HEK293 (cell line): ENCODE data around the gene KRTAP10-7.
"Not testable (repeated sequence)": the region's sequence is repeated elsewhere in the genome, so short reads cannot be mapped to it uniquely, and the experiment has no call there.

Experiments
- CTCF ChIA-PET: fragments of 350-600 bp; formaldehyde crosslinking; extraction: SDS; loops from one replicate; lab custom pipeline; 2021; ENCODE audit warnings: antibody characterized with exemption; lab: Yijun Ruan, JAX
- POLR2A ChIA-PET: fragments of 300-600 bp; formaldehyde crosslinking; extraction: SDS; loops from one replicate; lab custom pipeline; 2020; ENCODE audit warnings: antibody characterized with exemption, inconsistent platforms; lab: Yijun Ruan, JAX
- H3K27ac ChIP-seq: fragments of 200-500 bp; sonication (Bioruptor generic); 2 replicates; pipeline ENCODE4 v1.5.1; 2014; ENCODE audit warnings: low read depth, low read length, control low read depth, inconsistent platforms; ENCODE audit errors: extremely low read depth
- H3K36me3 ChIP-seq, 2 experiments: fragments of 200-500 bp in 1 of 2; sonication (Bioruptor generic) in 1 of 2; 1 replicate in 1 of 2; 2 replicates in 1 of 2; pipeline ENCODE4 v1.5.1; 2014 to 2017; ENCODE audit warnings: inconsistent platforms in 2 of 2, low read length in 2 of 2; ENCODE audit not compliant: control insufficient read depth in 2 of 2, insufficient read depth in 1 of 2
- H3K4me1 ChIP-seq: fragments of 200-500 bp; sonication (Bioruptor generic); 2 replicates; pipeline ENCODE4 v1.5.1; 2014; ENCODE audit warnings: mild to moderate bottlenecking, low read length, inconsistent platforms; ENCODE audit not compliant: control insufficient read depth, insufficient read depth
- H3K4me3 ChIP-seq: 2 replicates; pipeline ENCODE4 v1.5.1; 2011; ENCODE audit warnings: low read depth, mild to moderate bottlenecking, control low read depth, low read length, moderate library complexity
- H3K9me3 ChIP-seq: fragments of 200-500 bp; sonication (Bioruptor generic); 2 replicates; pipeline ENCODE4 v1.5.1; 2014; ENCODE audit warnings: low read depth, low read length, inconsistent platforms; ENCODE audit not compliant: control insufficient read depth, insufficient read depth
- GLIS1 ChIP-seq: fragments of 450-650 bp; formaldehyde crosslinking; IDR thresholded peaks from 2 replicates; pipeline ENCODE4 v1.5.1; 2016; ENCODE audit warnings: missing biosample characterization, missing genetic modification characterization
- ZNF146 ChIP-seq: fragments of 450-650 bp; formaldehyde crosslinking; IDR thresholded peaks from 2 replicates; pipeline ENCODE4 v1.5.1; 2016; ENCODE audit warnings: missing biosample characterization, missing genetic modification characterization
- ZNF16 ChIP-seq: fragments of 450-650 bp; formaldehyde crosslinking; IDR thresholded peaks from 2 replicates; pipeline ENCODE4 v1.5.1; 2016; ENCODE audit warnings: low read depth, missing biosample characterization, missing genetic modification characterization
- ZNF311 ChIP-seq: fragments of 450-650 bp; formaldehyde crosslinking; IDR thresholded peaks from 2 replicates; pipeline ENCODE4 v1.5.1; 2017; ENCODE audit warnings: missing biosample characterization, missing genetic modification characterization, borderline replicate concordance
- ZNF366 ChIP-seq: fragments of 450-650 bp; formaldehyde crosslinking; conservative IDR thresholded peaks from 2 replicates; pipeline ENCODE4 v1.5.1; 2016; ENCODE audit warnings: missing biosample characterization, missing genetic modification characterization
- ZNF426 ChIP-seq: fragments of 450-650 bp; formaldehyde crosslinking; IDR thresholded peaks from 2 replicates; pipeline ENCODE4 v1.5.1; 2017; ENCODE audit warnings: missing biosample characterization, missing genetic modification characterization, mild to moderate bottlenecking, inconsistent platforms, moderate library complexity
- ZNF571 ChIP-seq: fragments of 450-650 bp; formaldehyde crosslinking; IDR thresholded peaks from 2 replicates; pipeline ENCODE4 v1.5.0; 2017; ENCODE audit warnings: missing biosample characterization, missing genetic modification characterization
- ZNF707 ChIP-seq: fragments of 450-650 bp; formaldehyde crosslinking; IDR thresholded peaks from 2 replicates; pipeline ENCODE4 v1.5.1; 2016; ENCODE audit warnings: missing biosample characterization, missing genetic modification characterization
- ZSCAN23 ChIP-seq: fragments of 450-650 bp; formaldehyde crosslinking; IDR thresholded peaks from 2 replicates; pipeline ENCODE4 v1.5.1; 2016; ENCODE audit warnings: missing biosample characterization, missing genetic modification characterization
- TF ChIP-seq, protein P1 (sequence below): fragments of 450-650 bp; formaldehyde crosslinking; IDR thresholded peaks from 2 replicates; pipeline ENCODE4 v1.5.1; 2016; ENCODE audit warnings: missing biosample characterization, missing genetic modification characterization
- TF ChIP-seq, protein P2 (sequence below): fragments of 450-650 bp; formaldehyde crosslinking; IDR thresholded peaks from 2 replicates; pipeline ENCODE4 v1.5.1; 2016; ENCODE audit warnings: missing biosample characterization, missing genetic modification characterization

KRTAP10-7 gene

DNA sequence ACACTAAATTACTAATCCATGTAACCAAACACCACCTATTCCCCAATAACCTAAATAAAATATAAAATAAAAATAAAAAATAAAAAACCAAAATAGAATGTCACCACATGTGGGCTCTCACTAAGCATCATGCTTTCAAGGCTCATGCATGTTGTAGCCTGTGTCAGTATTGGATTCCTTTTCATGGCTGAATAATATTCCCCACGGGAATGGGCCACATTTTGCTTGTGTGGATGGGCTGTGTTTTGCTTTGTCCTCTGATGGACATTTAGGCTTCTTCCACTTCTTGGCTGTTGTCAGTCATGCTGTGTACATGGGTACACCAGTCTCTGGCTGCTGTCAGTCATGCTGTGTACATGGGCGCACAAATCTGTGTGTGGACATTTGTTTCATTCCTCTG lies 11.3 kb upstream of the KRTAP10-7 start:
- CTCF ChIA-PET: no interaction called here

DNA sequence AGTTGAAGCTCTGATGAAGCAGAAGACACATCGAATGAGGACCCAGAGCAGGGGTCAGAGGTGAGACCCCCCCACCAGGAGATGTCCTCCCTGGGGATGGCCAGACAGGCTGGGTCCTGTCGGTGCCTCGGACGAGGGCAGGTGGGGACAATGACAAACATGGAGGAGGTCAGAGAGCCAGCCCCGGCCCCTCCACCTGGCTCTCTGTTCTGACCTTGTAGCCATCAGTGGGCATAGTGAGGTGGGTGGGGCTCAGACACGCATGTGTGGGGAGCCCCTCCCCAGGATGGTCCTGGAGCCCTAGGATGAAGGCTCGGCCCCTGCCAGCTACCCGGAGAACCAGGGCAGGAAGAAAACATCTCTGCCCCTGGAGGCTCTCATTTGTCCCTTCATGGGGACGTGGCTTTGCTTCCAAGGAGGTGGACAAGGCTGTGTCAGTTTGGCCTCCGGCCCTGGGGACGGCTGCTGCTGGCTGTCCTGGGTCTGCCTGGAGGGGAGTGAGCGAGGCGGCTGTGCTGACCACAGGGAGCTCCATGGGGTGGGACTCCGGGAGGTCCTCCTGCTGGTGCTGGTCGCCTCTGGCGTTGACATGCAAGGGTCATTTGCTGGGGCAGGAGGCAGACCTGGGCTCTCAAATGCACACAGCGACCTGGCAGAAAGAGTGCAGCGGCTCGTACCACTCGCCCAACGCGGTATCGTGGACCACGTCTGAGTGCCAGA lies 10.7 kb upstream of the KRTAP10-7 start:
- TF ChIP-seq ZNF16 (tag by site-specific recombination) (no peak), GLIS1 (tag by site-specific recombination) (0 out of 2 replicates have a peak, but pooled peaks have one; percentile 11)
- TF ChIP-seq, protein P1, sequence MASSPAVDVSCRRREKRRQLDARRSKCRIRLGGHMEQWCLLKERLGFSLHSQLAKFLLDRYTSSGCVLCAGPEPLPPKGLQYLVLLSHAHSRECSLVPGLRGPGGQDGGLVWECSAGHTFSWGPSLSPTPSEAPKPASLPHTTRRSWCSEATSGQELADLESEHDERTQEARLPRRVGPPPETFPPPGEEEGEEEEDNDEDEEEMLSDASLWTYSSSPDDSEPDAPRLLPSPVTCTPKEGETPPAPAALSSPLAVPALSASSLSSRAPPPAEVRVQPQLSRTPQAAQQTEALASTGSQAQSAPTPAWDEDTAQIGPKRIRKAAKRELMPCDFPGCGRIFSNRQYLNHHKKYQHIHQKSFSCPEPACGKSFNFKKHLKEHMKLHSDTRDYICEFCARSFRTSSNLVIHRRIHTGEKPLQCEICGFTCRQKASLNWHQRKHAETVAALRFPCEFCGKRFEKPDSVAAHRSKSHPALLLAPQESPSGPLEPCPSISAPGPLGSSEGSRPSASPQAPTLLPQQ (tag by site-specific recombination): no peak
- no peak overlapping the region for H3K27ac ChIP-seq
- ChIA-PET POLR2A (no interaction called here), CTCF (no interaction called here)
- no peak overlapping the region for H3K4me3 ChIP-seq
- peaks cover 2% of the 10 kb centered on the region; the same call in 1 of the 2 replicates for H3K9me3 ChIP-seq
- no peaks in the 10 kb centered on the region for H3K36me3 ChIP-seq
- H3K4me1 ChIP-seq: no peaks in the 10 kb centered on the region

More for the DNA sequence above, 11.3 kb upstream of the KRTAP10-7 start:
- H3K9me3 ChIP-seq: peaks cover 2% of the 10 kb centered on the region; the same call in 1 of the 2 replicates
- TF ChIP-seq ZNF707 (tag by site-specific recombination) (no peak), ZNF146 (tag by site-specific recombination) (peak; percentile 91)
- TF ChIP-seq, all 188 proteins: peak for 1
- no peaks in the 10 kb centered on the region for H3K36me3 ChIP-seq
- H3K4me1 ChIP-seq: no peaks in the 10 kb centered on the region
- no peak overlapping the region for H3K27ac ChIP-seq
- H3K4me3 ChIP-seq: no peak overlapping the region
- POLR2A ChIA-PET: no interaction called here

DNA sequence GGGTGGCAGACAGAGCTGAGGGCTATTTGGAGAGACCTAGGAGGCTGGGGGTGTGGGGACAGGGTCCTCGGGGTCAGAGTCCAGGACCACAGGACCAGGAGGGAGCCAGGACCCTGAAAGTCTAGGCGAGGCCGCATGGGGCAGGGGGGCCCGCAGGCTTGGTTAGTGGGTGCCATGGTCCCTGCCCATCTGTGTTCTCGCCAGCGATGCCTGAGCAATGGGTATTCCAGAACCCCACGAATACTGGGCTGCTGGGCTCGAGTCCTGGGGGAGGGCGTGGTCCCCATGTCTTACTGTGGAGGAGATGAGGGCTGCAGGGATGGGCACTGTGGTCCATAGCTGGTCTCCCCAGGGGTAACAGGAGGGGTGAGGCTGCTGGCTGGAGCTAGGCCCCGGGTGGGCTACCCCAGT lies 10.1 kb upstream of the KRTAP10-7 start:
- Histone ChIP-seq H3K9me3 (0 out of 2 replicates have a peak, but pooled peaks cover under 1% of the 10 kb centered on the region), H3K4me3 (no peak overlapping the region), H3K4me1 (no peaks in the 10 kb centered on the region), H3K27ac (no peak overlapping the region), H3K36me3 (no peaks in the 10 kb centered on the region)
- POLR2A ChIA-PET: no interaction called here
- CTCF ChIA-PET: no interaction called here
- TF ChIP-seq, protein P2, sequence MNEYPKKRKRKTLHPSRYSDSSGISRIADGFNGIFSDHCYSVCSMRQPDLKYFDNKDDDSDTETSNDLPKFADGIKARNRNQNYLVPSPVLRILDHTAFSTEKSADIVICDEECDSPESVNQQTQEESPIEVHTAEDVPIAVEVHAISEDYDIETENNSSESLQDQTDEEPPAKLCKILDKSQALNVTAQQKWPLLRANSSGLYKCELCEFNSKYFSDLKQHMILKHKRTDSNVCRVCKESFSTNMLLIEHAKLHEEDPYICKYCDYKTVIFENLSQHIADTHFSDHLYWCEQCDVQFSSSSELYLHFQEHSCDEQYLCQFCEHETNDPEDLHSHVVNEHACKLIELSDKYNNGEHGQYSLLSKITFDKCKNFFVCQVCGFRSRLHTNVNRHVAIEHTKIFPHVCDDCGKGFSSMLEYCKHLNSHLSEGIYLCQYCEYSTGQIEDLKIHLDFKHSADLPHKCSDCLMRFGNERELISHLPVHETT (tag by site-specific recombination): no peak
- TF ChIP-seq ZNF311 (no peak), ZNF426 (no peak), ZSCAN23 (no peak), ZNF571 (tag by site-specific recombination) (no peak), ZNF366 (tag by site-specific recombination) (no peak)

DNA sequence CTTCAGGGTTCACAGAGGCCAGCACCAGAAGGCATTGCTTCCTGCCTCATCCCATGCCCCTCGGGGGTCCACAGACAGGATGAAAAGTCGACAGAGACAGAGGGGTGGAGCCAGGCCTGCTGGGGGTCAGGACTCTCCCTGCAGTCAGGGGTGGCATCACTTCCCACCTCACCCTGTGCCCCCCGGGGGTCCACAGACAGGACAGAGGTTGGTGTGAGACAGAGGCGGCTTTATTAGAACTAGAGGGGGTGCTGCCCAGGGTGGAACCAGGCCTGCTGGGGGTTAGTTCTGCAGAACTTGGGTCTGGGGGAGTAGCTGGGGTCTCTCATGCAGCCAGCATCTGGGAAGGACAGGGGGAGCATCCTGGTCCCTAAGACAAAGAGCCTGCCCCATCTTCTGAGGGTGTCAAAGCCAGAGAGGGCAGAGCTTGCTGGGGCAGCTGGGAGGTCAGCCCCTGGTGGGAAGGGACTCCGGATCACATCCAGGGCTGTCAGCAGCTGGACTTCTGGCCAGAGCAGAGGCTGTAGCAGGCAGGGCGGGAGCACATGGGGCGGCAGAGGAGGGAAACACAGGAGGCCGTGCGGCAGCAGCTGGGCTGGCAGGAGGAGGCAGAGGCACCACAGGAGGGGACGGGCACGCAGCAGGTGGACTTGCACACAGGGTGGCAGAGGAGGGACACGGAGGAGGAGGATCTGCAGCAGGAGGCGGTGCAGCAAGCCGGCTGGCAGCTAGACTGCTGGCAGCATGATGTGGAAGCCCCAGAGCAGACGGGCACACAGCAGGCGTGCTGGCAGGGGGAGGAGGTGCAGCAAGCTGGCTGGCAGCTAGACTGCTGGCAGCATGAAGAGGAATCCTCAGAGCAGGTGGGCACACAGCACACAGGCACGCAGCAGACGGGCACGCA lies 9.2 kb upstream of the KRTAP10-7 start:
- H3K9me3 ChIP-seq, H3K36me3 ChIP-seq, H3K27ac ChIP-seq, H3K4me3 ChIP-seq, POLR2A ChIA-PET, H3K4me1 ChIP-seq: not testable (repeated sequence)
- CTCF ChIA-PET: interaction anchor here (0.6 kb wide), 2 partner anchors 14 to 81 kb away, joined by 3 read pairs; no protein-coding TSS in a partner anchor

DNA sequence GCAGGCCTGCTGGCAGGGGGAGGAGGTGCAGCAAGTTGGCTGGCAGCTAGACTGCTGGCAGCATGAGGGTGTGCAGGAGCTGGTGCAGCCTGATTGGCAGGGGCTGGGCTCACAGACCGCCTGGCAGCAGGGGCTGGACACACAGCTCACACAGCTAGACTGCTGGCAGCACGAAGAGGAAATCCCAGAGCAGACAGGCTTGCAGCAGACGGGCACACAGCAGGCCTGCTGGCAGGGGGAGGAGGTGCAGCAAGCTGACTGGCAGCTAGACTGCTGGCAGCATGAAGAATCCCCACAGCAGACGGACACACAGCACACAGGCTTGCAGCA lies 8.6 kb upstream of the KRTAP10-7 start:
- CTCF ChIA-PET: interaction anchor here (0.6 kb wide), 2 partner anchors 13 to 82 kb away, joined by 3 read pairs; no protein-coding TSS in a partner anchor
- POLR2A ChIA-PET, H3K27ac ChIP-seq: not testable (repeated sequence)

More for the DNA sequence above, 8.6 kb upstream of the KRTAP10-7 start:
- H3K9me3 ChIP-seq, H3K36me3 ChIP-seq, H3K4me3 ChIP-seq, H3K4me1 ChIP-seq: not testable (repeated sequence)
